SK-N-SH treated with all-trans-retinoic acid at 6 μM for 48 hours (cell line): ENCODE measurements around the gene MCM8.

Source experiments
- ARNTL ChIP-seq: fragments of 450-650 bp; formaldehyde crosslinking; IDR thresholded peaks from 2 replicates; pipeline ENCODE4 v1.5.0; 2020; ENCODE audit warnings: low read depth, mild to moderate bottlenecking, moderate library complexity, borderline replicate concordance
- BACH2 ChIP-seq: fragments of 250-450 bp; sonication (Bioruptor Pico); IDR thresholded peaks from 2 replicates; pipeline ENCODE4 v1.9.0; 2021; ENCODE audit warnings: mild to moderate bottlenecking, borderline replicate concordance
- CSDC2 ChIP-seq: fragments of 250-450 bp; sonication (Bioruptor Pico); IDR thresholded peaks from 2 replicates; pipeline ENCODE4 v1.5.0; 2020; ENCODE audit warnings: mild to moderate bottlenecking, moderate library complexity
- GLIS3 ChIP-seq: fragments of 250-450 bp; sonication (Bioruptor Pico); IDR thresholded peaks from 2 replicates; pipeline ENCODE4 v1.5.0; 2020; ENCODE audit warnings: mild to moderate bottlenecking, moderate library complexity
- ZFP3 ChIP-seq: fragments of 250-450 bp; sonication (Bioruptor Pico); IDR thresholded peaks from 2 replicates; pipeline ENCODE4 v1.5.0; 2020; ENCODE audit warnings: mild to moderate bottlenecking, moderate library complexity
- ZFP30 ChIP-seq: fragments of 450-650 bp; formaldehyde crosslinking; IDR thresholded peaks from 2 replicates; pipeline ENCODE4 v1.5.0; 2022; ENCODE audit warnings: mild to moderate bottlenecking, moderate library complexity
- ZNF70 ChIP-seq: fragments of 450-650 bp; formaldehyde crosslinking; IDR thresholded peaks from 2 replicates; pipeline ENCODE4 v1.5.0; 2020; ENCODE audit warnings: mild to moderate bottlenecking, moderate library complexity
- TF ChIP-seq, protein P1 (sequence below): fragments of 250-450 bp; sonication (Bioruptor Pico); IDR thresholded peaks from 2 replicates; pipeline ENCODE4 v1.8.0; 2020; ENCODE audit warnings: mild to moderate bottlenecking, moderate library complexity, borderline replicate concordance

DNA sequence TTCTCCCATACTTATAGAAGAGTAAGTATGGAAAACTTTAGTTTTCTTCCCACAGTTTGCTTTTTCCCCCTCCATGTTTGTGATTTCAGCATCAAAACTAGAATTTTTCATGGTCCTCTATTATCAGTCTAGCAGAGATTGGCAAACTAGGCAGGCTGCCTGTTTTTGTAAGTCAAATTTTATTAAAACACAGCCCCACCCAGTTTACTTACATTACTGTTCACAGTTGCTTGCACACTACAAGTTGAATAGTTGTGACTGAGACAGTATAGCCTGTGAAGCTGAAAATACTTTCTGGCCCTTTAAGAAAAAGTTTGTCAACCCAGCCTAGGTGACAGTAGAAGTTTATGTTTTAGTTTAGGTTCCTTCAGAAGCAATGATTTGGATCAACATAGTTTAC is 19.5 kb downstream of the MCM8 start:
- TF ChIP-seq ZFP30 (CRISPR knock-in tag) = no peak
- TF ChIP-seq GLIS3 (CRISPR knock-in tag) = no peak
- no peak for TF ChIP-seq ZFP3 (CRISPR knock-in tag)
- TF ChIP-seq, protein P1, sequence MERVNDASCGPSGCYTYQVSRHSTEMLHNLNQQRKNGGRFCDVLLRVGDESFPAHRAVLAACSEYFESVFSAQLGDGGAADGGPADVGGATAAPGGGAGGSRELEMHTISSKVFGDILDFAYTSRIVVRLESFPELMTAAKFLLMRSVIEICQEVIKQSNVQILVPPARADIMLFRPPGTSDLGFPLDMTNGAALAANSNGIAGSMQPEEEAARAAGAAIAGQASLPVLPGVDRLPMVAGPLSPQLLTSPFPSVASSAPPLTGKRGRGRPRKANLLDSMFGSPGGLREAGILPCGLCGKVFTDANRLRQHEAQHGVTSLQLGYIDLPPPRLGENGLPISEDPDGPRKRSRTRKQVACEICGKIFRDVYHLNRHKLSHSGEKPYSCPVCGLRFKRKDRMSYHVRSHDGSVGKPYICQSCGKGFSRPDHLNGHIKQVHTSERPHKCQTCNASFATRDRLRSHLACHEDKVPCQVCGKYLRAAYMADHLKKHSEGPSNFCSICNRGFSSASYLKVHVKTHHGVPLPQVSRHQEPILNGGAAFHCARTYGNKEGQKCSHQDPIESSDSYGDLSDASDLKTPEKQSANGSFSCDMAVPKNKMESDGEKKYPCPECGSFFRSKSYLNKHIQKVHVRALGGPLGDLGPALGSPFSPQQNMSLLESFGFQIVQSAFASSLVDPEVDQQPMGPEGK (CRISPR knock-in tag) = no peak
- no peak for TF ChIP-seq BACH2 (CRISPR knock-in tag)
- TF ChIP-seq ARNTL (CRISPR knock-in tag) = no peak
- no peak for TF ChIP-seq CSDC2 (CRISPR knock-in tag)
- TF ChIP-seq ZNF70 (CRISPR knock-in tag) = no peak
